ENCODE data around the gene STARD4.

- TF ChIP-seq CTCF (IDR thresholded peaks at IDR 0.05; ENCODE audit: low read depth, low read length, missing input control) (no peak), HNF4G (IDR thresholded peaks at IDR 0.05) (no peak), GABPA (IDR thresholded peaks at IDR 0.05 in 1 of 2, conservative IDR thresholded peaks at IDR 0.05 in 1 of 2) (no peak), SP1 (IDR thresholded peaks at IDR 0.05) (no peak)
Observed at GRCh38 chr5:111469293-111469896, 42.9 kb downstream of the STARD4 start.

Data from liver (tissue), 3 donors.